22Rv1 (cell line): ENCODE results near the gene TMBIM6.
"Not testable (repeated sequence)": the region's sequence is repeated elsewhere in the genome, so short reads cannot be mapped to it uniquely, and the experiment has no call there.

Source experiments
- CTCF ChIP-seq: fragments of 450-650 bp; IDR thresholded peaks from 2 replicates; pipeline ENCODE4 v1.5.1; 2017; ENCODE audit warnings: mild to moderate bottlenecking
- ZFX ChIP-seq: fragments of 450-650 bp; IDR thresholded peaks from 2 replicates; pipeline ENCODE4 v1.6.1; 2017; ENCODE audit warnings: antibody characterized with exemption, borderline replicate concordance

DNA sequence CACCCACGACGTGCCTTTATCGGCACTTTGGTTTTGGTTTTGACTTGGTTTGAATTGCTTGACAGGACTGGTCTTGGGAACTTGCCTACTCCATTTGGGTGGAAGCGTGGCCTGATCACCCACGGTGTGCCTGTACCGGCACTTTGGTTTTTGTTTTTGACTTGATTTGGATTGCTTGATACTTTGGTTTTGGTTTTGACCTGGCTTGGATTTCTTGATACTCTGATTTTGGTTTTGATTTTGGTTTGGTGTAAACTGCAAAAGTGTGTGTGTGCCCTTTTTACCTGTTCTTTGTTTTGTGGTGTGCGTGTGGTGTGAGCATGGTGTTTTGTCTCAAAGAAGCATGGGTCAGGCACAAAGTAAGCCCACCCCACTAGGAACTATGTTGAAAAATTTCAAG, 6.5 kb upstream of the TMBIM6 start:
- TF ChIP-seq CTCF, ZFX: not testable (repeated sequence)
